Hematopoietic multipotent progenitor cell treated with erythropoietin and hydrocortisone succinate and interleukin-3 and kit ligand, for 15 days (in vitro differentiated cells): ENCODE measurements around the gene WEE1.
"Not testable (repeated sequence)": the region's sequence is repeated elsewhere in the genome, so short reads cannot be mapped to it uniquely, and the experiment has no call there.

Experiments used
- DNase-seq: peaks from one replicate; pipeline ENCODE4 v3.0.0-alpha.2; 2015; ENCODE audit warnings: low spot score

WEE1 gene

GRCh38 chr11:9622353-9622752 is 48.9 kb downstream of the WEE1 start:
- DNase-seq = not testable (repeated sequence)

- DNase-seq = not testable (repeated sequence)
Observed at GRCh38 chr11:9623053-9623452, 49.6 kb downstream of the WEE1 start.

- no peak for DNase-seq
Observed at GRCh38 chr11:9624448-9624847, 51.0 kb downstream of the WEE1 start.

- no peak for DNase-seq
Observed at GRCh38 chr11:9625162-9625561, 51.7 kb downstream of the WEE1 start.

GRCh38 chr11:9625728-9626127 is 52.3 kb downstream of the WEE1 start:
- DNase-seq = no peak

- DNase-seq = no peak
Observed at GRCh38 chr11:9626496-9627394, 53.3 kb downstream of the WEE1 start.

- no peak for DNase-seq
Observed at GRCh38 chr11:9629064-9629463, 55.6 kb downstream of the WEE1 start.

- DNase-seq = no peak
Observed at GRCh38 chr11:9633679-9634078, 60.2 kb downstream of the WEE1 start.

- no peak for DNase-seq
Observed at GRCh38 chr11:9636691-9637090, 63.2 kb downstream of the WEE1 start.

- no peak for DNase-seq
Observed at GRCh38 chr11:9639099-9639498, 65.6 kb downstream of the WEE1 start.
